ENCODE data around the gene EIF4A2.
"Not testable (repeated sequence)": the region's sequence is repeated elsewhere in the genome, so short reads cannot be mapped to it uniquely, and the experiment has no call there.

The EIF4A2 gene

DNA sequence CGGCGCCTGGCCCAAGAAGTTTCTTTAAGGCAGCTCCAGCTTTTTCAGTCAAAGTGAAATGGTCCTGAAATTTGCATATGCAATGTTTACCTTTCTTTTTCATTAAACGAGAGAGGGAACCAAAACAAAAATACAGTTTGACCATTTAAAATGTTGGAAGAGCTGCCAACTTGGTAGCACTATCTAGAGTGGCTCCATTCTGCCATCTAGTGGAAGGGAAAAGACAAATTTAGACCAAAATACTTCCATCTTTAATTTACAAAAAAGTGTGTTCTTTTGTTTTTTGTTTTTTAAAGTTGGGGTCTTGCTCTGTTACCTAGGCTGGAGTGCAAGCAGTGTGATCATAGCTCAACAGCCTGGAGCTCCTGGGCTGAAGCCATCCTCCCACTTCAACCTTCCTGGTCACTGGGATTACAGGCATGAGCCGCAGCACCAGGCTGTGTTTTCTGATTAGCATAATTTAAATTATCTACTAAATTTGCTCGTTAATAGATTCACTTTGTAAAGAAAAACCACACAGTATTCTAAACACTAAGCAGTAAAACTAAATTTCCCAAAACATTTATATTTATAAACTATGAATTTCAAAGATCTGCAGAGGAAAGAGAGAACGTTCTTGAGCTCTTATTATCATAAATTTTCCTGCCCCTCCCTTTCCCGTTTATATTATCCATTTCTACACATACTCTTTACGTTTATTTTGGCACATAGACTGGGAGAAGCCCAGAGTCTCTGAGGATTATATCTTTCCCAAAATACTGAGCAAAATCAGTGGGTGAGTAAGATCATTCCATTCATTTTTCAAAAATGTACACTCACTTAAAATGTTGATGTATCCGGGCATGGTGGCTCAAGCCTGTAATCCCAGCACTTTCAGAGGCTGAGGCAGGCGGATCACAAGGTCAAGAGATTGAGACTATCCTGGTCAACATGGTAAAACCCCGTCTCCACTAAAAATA is 38.3 kb downstream of the EIF4A2 start:
- peak; percentile 78 for DNase-seq (ENCODE audit: low spot score)

DNA sequence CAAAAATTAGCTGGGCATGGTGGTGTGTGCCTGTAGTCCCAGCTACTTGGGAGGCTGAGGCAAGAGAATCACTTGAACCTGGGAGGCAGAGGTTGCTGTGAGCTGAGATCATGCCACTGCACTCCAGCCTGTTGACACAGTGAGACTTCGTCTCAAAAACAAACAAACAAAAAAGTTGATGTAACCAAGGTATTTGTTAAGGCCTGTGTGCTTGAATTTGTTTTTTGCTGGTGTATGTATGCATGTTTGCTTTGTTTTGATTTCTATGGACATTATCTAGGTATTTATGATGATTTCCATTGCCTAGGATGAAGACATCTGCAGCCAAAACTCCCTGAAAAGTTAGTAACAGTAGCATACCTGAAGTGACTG is 39.0 kb downstream of the EIF4A2 start:
- DNase-seq (ENCODE audit: low spot score): not testable (repeated sequence)

DNA sequence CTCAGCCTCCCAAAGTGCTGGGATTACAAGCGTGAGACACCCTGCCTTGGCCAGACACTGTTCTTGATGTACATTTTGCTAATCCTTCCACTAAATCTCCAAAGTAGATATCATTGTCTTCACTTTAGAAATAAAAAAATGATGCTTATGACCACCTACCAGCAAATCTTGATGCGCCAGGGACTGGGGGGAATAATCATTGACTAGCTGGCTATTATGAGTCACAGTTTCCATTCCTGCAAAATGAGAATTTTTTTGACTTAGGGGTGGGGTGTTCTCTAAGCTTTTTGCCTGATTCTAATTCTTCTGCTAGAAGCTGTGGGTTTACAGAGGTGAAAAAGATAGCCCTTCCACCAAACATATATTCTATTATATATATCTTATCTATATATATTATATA is 40.0 kb downstream of the EIF4A2 start:
- no peak for DNase-seq (ENCODE audit: low spot score)

DNA sequence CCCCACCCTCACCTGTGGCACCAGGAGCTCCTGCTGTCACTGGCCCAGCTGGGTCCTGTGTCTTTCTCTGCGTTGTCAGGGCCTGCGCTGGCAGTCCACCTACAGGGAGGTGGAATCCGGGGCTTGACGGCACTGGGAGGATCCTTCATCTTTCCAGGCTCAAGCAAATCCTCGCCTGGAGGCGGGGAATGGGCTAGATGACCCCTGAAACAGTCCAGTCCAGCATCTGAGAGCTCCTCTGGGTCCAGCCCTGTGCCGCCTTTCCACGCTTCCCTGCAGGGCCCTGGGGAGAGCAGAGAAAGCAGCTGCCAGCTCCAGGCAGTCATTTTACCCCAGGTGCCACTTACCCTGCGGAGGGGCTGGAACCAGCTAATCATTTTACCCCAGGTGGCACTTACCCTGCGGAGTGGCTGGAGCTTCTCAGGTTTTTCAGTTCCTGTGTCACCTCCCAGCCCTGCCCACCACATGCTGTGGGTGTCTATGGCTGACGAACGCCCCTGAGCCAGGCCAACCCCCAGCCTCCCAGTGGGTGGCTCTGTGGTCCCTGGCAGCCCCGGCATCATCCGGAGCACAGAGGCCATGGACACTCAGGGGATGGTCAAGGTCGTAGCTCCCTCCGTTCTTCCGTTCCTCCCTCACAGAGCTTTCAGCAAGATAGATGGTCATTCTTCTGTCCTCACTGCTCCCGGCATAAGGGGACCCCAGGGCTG is 41.2 kb downstream of the EIF4A2 start:
- DNase-seq (ENCODE audit: low spot score): no peak

DNA sequence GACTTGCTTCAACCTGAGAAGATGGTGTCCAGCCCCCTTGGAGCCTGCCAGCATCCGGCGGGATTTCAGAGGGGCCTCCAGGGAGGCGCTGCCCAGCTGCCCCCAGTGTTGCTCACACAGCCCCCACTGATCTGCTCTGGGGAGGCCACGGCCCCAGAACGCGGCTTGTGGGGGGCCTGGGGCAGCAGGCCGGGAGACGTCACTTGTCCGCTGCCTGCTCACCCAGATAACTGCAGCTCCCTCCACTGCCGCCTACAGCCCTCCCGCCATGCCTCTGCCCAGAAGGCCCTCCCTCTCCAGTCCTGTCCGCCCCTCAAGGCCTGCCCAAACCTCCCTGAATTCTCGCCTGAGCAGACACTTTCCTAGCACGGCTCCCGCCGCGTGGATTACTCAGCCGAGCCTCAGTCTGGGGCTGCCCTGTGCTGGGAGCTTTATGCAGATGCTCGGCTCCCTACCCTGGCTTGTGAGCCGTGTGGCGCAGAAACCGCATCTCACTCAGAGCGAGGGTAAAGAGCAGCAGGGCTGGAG is 42.0 kb downstream of the EIF4A2 start:
- DNase-seq (ENCODE audit: low spot score): peak; percentile 19

DNA sequence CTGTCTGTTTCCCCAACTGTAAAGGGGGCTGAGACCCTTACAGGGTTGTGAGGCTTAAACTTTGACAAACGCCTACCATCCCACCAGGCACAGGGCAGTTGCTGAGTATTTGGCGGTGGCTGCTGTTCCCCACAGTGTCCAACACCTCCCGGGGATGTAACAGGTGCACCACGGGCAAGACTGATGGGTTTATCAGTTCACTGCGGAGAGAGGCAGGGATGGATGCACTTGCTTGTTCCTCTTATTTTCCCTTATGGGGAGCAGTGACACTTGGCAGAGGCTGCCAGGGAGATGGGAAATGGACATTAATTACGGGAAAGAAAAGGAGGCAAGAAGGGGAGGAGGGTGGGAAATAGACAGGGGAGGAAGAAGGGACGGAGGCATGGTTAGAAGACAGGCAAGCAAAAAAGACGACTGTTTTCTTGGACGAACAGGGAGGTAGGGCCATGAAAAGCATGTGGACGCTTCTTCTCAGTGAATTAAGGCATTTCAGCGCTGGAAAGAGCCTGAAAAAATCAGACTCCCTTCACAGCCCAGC is 42.6 kb downstream of the EIF4A2 start:
- DNase-seq (ENCODE audit: low spot score): no peak

DNA sequence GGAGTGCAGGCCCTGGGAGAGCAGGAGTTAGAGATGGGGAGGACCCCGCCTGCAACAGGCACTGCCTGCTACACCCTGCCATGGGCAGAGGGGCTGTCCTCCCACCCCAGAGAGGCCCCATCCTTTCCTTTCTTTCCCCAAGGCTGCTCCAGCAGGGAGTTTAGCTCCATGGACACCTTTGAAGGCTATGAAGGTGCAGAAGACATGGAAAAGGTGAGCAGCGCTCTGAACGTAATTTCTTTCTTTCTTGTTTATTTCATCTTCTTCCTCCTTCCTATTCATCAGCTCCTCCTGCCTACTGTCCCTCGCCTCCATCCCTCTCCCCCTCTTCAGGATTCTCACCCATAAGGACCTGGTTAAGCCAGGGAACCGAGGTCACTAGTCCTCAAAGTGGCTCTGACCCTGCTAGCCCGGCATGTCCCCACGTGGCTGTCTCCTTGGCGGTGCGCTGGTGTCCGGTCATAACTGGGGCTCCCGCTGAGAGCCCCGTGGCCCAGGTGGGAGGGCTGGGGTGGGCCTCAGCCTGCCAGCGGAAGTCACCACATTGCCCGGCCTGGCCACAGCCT is 43.1 kb downstream of the EIF4A2 start:
- DNase-seq (ENCODE audit: low spot score): no peak

DNA sequence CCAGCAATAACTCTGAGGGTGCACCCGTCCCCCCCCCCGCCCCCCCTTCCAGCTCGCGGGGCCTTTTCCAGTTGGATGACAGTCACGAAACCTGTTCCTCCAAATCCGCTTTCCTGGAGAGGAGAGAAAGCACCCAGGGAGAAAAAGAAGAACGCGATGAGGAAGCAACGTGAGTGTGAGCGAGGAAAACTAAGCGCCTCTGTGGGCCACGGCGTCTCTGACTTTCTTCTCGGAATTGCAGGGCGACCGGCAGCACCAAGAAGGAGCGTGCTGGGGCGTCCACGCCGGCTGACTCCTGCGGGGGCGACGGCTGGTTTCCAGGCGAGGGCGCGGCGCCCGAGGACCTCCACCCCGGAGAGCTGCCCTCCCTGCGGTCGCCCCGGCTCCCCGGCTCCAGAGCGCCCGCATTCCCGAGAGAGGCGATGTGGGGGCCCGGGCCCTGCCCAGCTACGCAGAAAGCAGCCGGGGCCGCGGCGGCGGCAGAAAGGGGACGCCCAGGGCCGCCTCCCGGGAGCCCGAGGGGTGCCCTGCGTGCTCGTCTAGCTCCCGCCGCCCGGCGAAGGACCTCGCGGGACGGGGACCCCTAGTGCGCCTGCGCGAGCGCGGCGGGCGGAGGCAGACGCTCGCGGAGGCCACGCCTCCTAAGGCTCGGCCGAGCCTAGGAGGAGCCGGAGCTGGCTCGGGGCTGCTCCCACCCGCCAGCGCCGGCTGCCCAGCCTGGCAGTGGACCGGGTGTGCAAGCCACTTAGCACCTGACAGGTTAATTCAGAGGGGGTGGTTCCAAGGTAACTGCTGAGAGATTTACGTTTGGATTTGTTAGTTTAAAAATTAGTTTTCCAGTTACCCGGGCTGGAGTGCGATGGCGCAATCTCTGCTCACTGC is 43.8 kb downstream of the EIF4A2 start:
- DNase-seq (ENCODE audit: low spot score): peak; percentile 94

DNA sequence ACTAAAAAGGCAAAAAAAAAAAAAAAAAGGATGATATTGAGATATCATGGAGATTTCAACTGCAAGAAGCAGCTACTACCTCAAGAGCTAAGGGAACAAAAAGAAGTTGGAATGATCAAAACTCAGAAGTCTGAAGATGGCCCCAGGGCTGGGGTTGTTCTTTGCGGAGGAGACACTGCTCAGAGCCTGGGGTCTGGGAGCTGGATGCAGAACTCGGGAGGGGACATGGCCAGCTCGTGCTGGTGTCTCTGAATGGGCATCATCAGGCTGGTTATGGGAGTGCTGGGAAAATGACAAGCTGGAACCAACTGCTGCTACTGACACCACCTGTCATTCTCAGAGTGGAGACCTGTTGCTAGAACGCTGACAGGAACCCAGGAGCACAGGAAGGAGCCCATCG is 45.0 kb downstream of the EIF4A2 start:
- no peak for DNase-seq (ENCODE audit: low spot score)

DNA sequence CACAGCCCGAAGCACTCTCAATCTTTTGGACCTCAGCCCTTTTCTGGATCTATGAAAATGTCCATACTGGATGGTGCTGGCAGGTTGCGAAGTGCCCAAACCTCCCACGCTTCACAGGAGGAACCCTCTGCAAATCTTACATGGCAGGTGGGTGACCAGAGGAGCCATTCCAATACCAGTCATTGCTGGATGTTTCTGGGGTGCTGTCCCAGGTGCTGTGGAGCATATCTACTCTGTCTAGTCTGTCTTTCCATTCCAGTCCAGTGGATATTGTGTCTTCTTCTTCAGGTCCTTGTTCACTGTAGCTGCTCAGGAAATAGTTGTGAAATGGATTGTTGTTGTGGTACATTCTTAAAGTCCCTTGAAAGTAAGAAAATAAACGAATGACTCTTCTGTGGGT is 48.4 kb downstream of the EIF4A2 start:
- no peak for DNase-seq (ENCODE audit: low spot score)

DNA sequence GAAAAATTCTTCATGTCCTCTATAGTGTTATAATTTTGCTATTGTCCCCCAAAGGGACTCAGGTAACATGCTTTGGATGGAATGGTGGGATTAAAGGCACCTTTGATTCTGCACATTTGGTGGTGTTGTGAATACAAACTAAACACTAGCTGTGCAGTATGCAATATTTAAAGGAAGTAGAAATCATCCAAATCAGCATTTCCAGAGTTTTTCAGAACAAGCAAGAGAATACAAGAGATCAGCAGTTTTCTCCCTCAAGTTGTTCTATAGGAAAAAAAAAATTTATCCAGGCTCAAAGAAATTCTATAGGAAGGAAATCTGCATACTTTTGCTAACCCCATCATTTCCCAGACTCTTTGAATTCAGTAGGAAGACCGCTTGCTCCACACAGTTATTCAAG is 48.9 kb downstream of the EIF4A2 start:
- DNase-seq (ENCODE audit: low spot score): no peak
